Measurements from ENCODE around the gene PSMD4. TPM values are rescaled to one million over a fixed set of nuclear protein-coding genes. Genes with fewer than 3 reads are reported as not detected.
A peak's percentile ranks its signal among the peaks of the same experiment; 100 is the strongest.

The PSMD4 gene
- total RNA-seq, 6 experiments from 2014 or later = 194 to 228 (median 217) TPM

GRCh38 chr1:151293093-151293492 is 38.6 kb downstream of the PSMD4 start:
- peaks cover 19% of the 10 kb centered on the region for H3K36me3 Mint-ChIP-seq (ENCODE audit: low read depth)
- DNase-seq = no peak

GRCh38 chr1:151294742-151295462 is 40.4 kb downstream of the PSMD4 start:
- Mint-ChIP-seq H3K27me3 (ENCODE audit: insufficient read depth) (peaks cover 10% of the 10 kb centered on the region), H3K27ac (no peak overlapping the region; the same call in 1 of the 2 replicates), H3K9me3 (no peaks in the 10 kb centered on the region), H3K36me3 (ENCODE audit: low read depth) (peaks cover 21% of the 10 kb centered on the region), H3K4me3 (no peak overlapping the region), H3K4me1 (ENCODE audit: low read depth) (no peaks in the 10 kb centered on the region)
- no peak for TF ChIP-seq CTCF (IDR thresholded peaks at IDR 0.05)
- no peak for DNase-seq

More at GRCh38 chr1:151293093-151293492, 38.6 kb downstream of the PSMD4 start:
- H3K27ac Mint-ChIP-seq = peak overlapping the region; percentile 27; the same call in 1 of the 2 replicates
- no peaks in the 10 kb centered on the region for H3K9me3 Mint-ChIP-seq
- H3K27me3 Mint-ChIP-seq (ENCODE audit: insufficient read depth) = peaks cover 10% of the 10 kb centered on the region
- H3K4me1 Mint-ChIP-seq (ENCODE audit: low read depth) = no peaks in the 10 kb centered on the region
- TF ChIP-seq CTCF (IDR thresholded peaks at IDR 0.05) = no peak
- no peak overlapping the region for H3K4me3 Mint-ChIP-seq

- H3K4me1 Mint-ChIP-seq (ENCODE audit: low read depth) = peaks cover 51% of the 10 kb centered on the region
- DNase-seq = no peak
- H3K9me3 Mint-ChIP-seq = no peaks in the 10 kb centered on the region
- no peak overlapping the region for H3K4me3 Mint-ChIP-seq
- no peaks in the 10 kb centered on the region for H3K27me3 Mint-ChIP-seq (ENCODE audit: insufficient read depth)
- peaks cover 51% of the 10 kb centered on the region for H3K36me3 Mint-ChIP-seq (ENCODE audit: low read depth)
- 0 out of 2 replicates have a peak overlapping the region, but pooled peaks have one; percentile 31 for H3K27ac Mint-ChIP-seq
- no peak for TF ChIP-seq CTCF (IDR thresholded peaks at IDR 0.05)
Measured at GRCh38 chr1:151309811-151310323, 55.3 kb downstream of the PSMD4 start.

GRCh38 chr1:151311011-151311410 is 56.5 kb downstream of the PSMD4 start:
- peak overlapping the region; percentile 95 for H3K27ac Mint-ChIP-seq
- peak overlapping the region; percentile 36 for H3K4me3 Mint-ChIP-seq
- H3K9me3 Mint-ChIP-seq = no peaks in the 10 kb centered on the region
- H3K36me3 Mint-ChIP-seq (ENCODE audit: low read depth) = peaks cover 52% of the 10 kb centered on the region
- TF ChIP-seq CTCF (IDR thresholded peaks at IDR 0.05) = no peak
- no peak for DNase-seq
- peaks cover 61% of the 10 kb centered on the region for H3K4me1 Mint-ChIP-seq (ENCODE audit: low read depth)
- no peaks in the 10 kb centered on the region; the same call in 1 of the 2 replicates for H3K27me3 Mint-ChIP-seq (ENCODE audit: insufficient read depth)

DNA sequence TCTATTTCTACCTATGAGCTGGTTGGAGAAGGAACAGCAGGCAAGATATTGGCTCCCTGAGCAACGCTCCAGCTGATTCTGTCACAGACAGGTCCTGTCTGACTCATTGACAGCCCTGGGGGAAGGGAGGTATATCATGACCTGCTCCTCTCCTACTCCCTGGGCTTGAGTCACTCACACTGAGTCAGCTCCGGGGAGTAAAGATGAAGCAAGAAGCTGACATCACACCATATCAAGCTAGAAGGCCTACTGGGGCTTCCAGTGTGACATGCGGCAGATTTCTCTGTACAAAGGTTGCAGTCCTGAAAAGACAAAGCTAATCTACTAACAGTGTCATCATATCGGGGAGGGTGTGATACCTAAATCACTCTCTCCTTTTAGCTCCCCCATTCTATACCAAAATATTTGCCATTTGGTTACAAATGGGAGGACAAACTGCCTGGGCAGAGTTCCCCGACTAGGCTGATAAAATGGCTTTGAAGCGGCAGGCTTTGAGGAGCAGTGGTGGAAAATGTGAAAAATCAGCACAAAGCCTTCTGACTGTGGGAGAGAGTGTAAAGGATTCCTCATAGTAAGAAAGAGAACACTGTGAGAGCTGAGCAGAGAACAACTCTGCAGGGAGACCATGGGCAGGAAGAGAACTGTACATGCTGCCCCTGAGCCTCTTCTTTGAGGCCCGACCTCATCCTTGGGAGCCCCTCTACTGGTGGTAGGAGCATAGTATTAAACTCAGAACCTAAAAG is 57.2 kb downstream of the PSMD4 start:
- Mint-ChIP-seq H3K4me3 (peak overlapping the region; percentile 49), H3K27me3 (ENCODE audit: insufficient read depth) (no peaks in the 10 kb centered on the region; the same call in none of the 2 replicates), H3K4me1 (ENCODE audit: low read depth) (peaks cover 61% of the 10 kb centered on the region), H3K27ac (peak overlapping the region; percentile 95), H3K9me3 (no peaks in the 10 kb centered on the region), H3K36me3 (ENCODE audit: low read depth) (peaks cover 53% of the 10 kb centered on the region)
- DNase-seq = peak; percentile 99
- 0 out of 2 replicates have a peak, but pooled peaks have one; percentile 12 for TF ChIP-seq CTCF (IDR thresholded peaks at IDR 0.05)

Data from HFFc6 (cell line).